Posterior vena cava (tissue), 2 donors: ENCODE measurements around the gene PTRH2. TPM values are rescaled to one million over a fixed set of nuclear protein-coding genes. Genes with fewer than 3 reads are reported as not detected.
"Not testable (repeated sequence)": the region's sequence is repeated elsewhere in the genome, so short reads cannot be mapped to it uniquely, and the experiment has no call there.

ENCODE experiments used
- DNase-seq: peaks from one replicate; pipeline ENCODE4 v3.0.0-alpha.2; 2020; ENCODE audit warnings: low spot score
- intact Hi-C, 2 donors: fragments of 100-400 bp; cut with DNase I; formaldehyde crosslinking; loops; one replicate each; pipeline versions ENCODE4 v1.14.1 to v1.14.2; 2022 to 2023
- total RNA-seq, 2 donors: library from RNA; stranded (reverse); fragmentation: NEBNext Ultra II Directional; extraction: Animal tissue kit (Norgen Biotek cat#: 25700); gene quantifications; one replicate each; pipeline ENCODE4 v1.2.1, GENCODE V29; 2021
- donor health status: DM: yes; HTN: yes; CAD: no.
- donor health status: DM: yes; HTN: yes; CAD: no.

PTRH2 gene
- total RNA-seq, 2 donors from 2014 or later, result 13.0 to 17.4 TPM

GRCh38 chr17:59680314-59680713 is 26.9 kb downstream of the PTRH2 start:
- intact Hi-C loops, result no loop called here
- DNase-seq, result no peak

DNA sequence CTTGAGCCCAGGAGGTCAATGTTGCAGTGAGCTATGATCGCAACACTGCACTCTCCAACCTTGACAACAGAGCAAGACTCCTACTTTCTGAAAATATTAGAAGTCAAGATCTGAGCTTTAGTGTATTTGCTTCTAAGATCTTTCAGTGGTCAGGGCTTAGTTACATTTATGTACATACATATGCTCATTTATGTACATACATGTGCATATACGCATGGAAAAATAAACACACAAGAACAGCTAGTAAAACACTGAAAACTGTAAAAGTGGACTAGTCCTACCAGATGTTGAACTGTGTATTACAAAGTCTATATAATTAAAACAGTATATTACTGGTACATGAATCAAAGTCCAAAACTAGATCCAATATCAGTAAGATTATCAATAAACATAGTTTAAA is 28.3 kb downstream of the PTRH2 start:
- DNase-seq, result no peak
- intact Hi-C loops, result no loop called here

DNA sequence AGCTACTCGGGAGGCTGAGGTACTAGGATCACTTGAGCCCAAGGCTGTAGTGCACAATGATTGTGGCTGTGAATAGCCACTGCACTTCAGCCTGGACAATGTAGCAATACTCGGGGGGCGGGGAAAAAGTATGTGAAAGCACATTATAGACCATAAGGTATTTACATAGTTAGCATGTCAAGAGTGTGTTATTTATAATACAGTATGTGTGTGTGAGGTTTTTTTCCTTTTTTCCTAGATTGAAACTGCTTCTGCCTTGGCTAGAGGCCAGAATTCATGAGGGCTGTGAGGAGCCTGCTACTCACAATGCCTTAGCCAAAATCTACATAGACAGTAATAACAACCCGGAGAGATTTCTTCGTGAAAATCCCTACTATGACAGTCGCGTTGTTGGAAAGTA is 30.5 kb downstream of the PTRH2 start:
- DNase-seq, result no peak
- intact Hi-C loops, result no loop called here

- intact Hi-C loops, result no loop called here
- DNase-seq, result no peak
Measured at GRCh38 chr17:59675231-59675630, 32.0 kb downstream of the PTRH2 start.

DNA sequence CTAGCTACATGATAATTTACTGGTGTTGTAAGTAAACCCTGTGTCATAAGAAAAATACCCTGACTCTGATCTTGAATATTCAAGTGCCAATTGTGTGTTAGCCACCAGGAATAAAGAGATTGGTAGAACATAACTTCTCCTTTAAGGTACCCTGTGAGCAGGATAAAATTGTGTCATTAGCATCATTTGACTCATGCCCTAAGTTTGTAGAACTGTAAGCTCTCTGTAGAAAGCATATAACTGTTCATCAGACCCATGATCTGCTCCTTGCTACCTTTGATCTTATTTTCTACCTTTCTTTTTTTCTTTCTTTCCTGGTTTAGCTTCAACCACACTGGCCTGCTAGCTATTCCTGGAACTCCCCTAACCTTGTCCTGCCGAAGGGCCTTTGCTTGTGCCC is 35.8 kb downstream of the PTRH2 start:
- no peak for DNase-seq
- intact Hi-C loops, result no loop called here

- DNase-seq, result no peak
- intact Hi-C loops, result no loop called here
Measured at GRCh38 chr17:59669944-59670343, 37.3 kb downstream of the PTRH2 start.

DNA sequence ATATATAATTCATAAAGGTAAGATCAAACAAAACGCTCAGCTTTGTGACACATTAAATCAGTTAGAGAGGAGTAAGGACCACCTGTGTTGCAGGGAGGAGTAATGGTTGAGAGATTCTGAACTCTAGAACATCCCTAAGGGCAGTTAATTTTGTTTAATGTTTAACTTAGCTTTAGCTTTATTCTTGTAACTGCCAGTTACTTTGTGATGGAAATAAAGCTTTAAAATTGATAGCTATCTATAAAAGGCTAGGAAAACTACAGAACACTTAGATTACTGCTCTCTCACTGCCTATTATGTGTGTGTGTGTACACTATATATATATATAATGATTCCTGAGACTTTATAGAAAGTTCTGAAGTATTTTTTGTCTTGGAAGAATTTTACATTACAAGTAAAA is 37.8 kb downstream of the PTRH2 start:
- intact Hi-C loops, result no loop called here
- DNase-seq, result no peak

GRCh38 chr17:59668816-59669215 is 38.4 kb downstream of the PTRH2 start:
- intact Hi-C loops, result no loop called here
- DNase-seq, result no peak

- DNase-seq, result no peak
- intact Hi-C loops, result loop anchor here in 1 of 2 donors (1.0 kb wide), 1 partner anchor 38 kb away; no protein-coding TSS in a partner anchor
Measured at GRCh38 chr17:59666235-59666634, 41.0 kb downstream of the PTRH2 start.

DNA sequence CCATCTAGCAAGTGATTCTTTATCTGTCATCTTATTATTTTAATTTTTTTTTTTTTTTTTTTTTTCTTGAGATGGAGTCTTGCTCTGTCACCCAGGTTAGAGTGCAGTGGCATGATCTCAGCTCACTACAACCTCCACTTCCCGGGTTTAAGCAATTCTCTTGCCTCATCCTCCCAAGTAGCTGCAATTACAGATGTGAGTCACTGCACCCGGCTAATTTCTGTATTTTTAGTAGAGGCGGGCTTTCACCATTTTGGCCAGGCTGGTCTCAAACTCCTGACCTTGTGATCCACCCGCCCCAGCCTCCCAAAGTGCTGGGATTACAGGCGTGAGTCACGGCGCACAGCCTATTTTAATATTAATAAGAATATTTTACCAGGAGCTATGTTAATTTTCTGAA is 50.6 kb downstream of the PTRH2 start:
- DNase-seq, intact Hi-C loops: not testable (repeated sequence)

DNA sequence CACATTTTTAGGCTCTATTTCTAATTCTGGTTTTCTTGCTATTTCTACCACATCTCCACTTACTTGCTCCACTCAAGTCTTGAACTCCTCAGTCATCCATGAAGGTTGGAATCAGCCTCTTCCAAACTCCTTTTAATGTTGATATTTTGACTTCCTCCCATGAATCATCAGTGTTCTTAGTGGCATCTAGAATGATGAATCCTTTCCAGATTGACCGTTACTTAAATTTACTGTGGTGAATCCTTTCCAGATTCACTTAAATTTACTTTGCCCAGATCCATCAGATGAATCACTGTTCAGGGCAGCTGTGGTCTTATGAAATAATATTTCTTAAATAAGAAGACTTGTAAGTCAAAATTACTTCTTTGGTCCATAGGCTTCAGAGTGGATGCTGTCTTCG is 55.1 kb downstream of the PTRH2 start:
- no peak for DNase-seq
- intact Hi-C loops, result no loop called here

DNA sequence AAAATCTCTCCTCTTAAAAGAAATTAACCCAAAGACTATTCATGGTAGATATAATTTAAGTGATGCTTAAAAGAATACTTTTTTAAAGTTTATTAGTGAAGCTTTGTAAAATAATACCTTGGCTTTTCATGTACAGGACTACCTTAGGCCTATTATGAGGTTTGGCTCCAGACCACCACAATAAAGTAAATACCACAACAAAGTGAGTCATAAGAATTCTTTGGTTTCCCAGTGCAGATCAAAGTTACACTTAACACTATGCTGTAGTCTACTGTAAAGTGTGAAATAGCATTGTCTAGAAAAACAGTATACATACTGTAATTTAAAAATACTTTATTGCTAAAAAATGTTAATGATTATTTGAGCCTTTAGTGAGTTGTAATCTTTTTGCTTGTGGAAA is 55.9 kb downstream of the PTRH2 start:
- no peak for DNase-seq
- intact Hi-C loops, result no loop called here

DNA sequence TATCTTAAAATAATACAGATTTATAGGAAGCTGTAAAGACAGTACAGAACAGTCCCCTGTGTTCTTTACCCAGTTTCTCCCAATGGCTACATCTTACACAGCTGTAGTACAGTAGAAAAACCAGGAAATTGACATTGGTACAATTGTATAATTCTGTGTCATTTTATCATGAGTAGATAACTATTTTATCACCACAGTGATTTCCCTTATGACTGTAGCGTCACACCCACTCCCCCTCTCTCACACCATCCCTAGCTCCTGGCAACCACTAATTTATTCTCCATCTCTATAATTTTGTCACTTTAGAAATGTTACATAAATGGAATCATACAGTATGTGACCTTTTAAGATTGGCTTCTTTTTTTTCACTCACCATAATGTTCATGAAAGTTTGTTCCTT is 56.6 kb downstream of the PTRH2 start:
- intact Hi-C loops, result no loop called here
- no peak for DNase-seq

DNA sequence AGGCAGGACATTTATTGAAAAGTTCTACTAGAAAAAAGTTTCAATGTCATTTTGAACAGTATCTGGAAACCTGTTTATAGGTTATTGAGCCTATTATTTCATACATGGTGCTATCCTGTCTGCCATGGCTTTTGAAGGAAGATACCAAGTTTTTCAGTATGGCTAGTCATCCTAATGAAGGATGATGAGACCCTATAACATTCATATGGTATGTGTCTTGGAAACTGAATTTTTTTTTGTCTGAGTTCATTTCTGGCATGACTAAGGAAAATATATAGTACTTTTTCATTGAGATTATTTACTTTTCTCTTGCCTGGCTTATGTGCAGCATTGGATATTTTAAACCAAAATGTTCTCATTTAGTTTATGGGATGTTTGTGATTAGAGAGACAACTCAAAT is 57.3 kb downstream of the PTRH2 start:
- no peak for DNase-seq
- intact Hi-C loops, result no loop called here

Other genes starting within 250 kb of the PTRH2 start
- gene DHX40, start 141.8 kb downstream of the PTRH2 start, total RNA-seq, result 10 to 100 TPM; 24.7 to 26.8 TPM
- 100 to 1,000 TPM; 250 to 254 TPM for gene CLTC, start 87.5 kb downstream of the PTRH2 start, total RNA-seq
- 100 to 1,000 TPM; 259 to 390 TPM for gene VMP1, start 224 bp upstream of the PTRH2 start, total RNA-seq
- gene TUBD1, start 185.5 kb upstream of the PTRH2 start, total RNA-seq, result 1 to 10 TPM; 3.9 to 7.8 TPM
- 10 to 100 TPM; 31.7 to 41.0 TPM for gene RPS6KB1, start 185.7 kb upstream of the PTRH2 start, total RNA-seq